Measurements from ENCODE around the gene CLEC4C. TPM values are rescaled to one million over a fixed set of nuclear protein-coding genes. Genes with fewer than 3 reads are reported as not detected.
"Not testable (repeated sequence)": the region's sequence is repeated elsewhere in the genome, so short reads cannot be mapped to it uniquely, and the experiment has no call there.

The CLEC4C gene
- total and polyA plus RNA-seq, 2 of the 4 experiments (the other 2 are of a cell fraction) = not detected

GRCh38 chr12:7730984-7731383 is 16.2 kb downstream of the CLEC4C start:
- H2BK120ac ChIP-seq (ENCODE audit: low read depth, low read length); dilution Hi-C loops (cut with HindIII; ENCODE audit: low sequenced_read_pairs, unreplicated experiment); H3K4me1 ChIP-seq (ENCODE audit: control insufficient read depth, insufficient read depth, low read length); H4K5ac ChIP-seq (ENCODE audit: low read depth, low read length); ATAC-seq (ENCODE audit: low read depth); H3K27ac ChIP-seq (ENCODE audit: insufficient read depth, low read length); CTCF ChIA-PET; H3K14ac ChIP-seq (replicated peaks; ENCODE audit: low read depth, low read length); DNase-seq; H3K79me1 ChIP-seq (ENCODE audit: low read depth in 1 of 2, low read length in 2 of 2); H3K23ac ChIP-seq (ENCODE audit: low read depth, low read length); H3K36me3 ChIP-seq (ENCODE audit: control insufficient read depth, insufficient read depth, low read length); BruUV-seq (replicated peaks); H4K20me1 ChIP-seq (ENCODE audit: insufficient read depth, low read length); in situ Hi-C loops (cut with MboI; ENCODE audit: low sequenced_read_pairs); H3K56ac ChIP-seq (ENCODE audit: extremely low read depth, insufficient read depth, low read length); POLR2A ChIA-PET (ENCODE audit: unreplicated experiment); H2BK5ac ChIP-seq (ENCODE audit: low read depth, low read length, poor library complexity, severe bottlenecking); H4K8ac ChIP-seq (ENCODE audit: low read depth in 2 of 2, low read length in 2 of 2); H3K9me3 ChIP-seq (ENCODE audit: control insufficient read depth, insufficient read depth, low read length); H2AFZ ChIP-seq (replicated peaks; ENCODE audit: low read length, poor library complexity); H3K18ac ChIP-seq (ENCODE audit: low read depth, low read length); H3K9ac ChIP-seq (ENCODE audit: low read depth, low read length); H2BK15ac ChIP-seq (ENCODE audit: low read depth, low read length); H3K27me3 ChIP-seq (ENCODE audit: control insufficient read depth, insufficient read depth, low read length); H3K4me3 ChIP-seq (ENCODE audit: insufficient read depth, low read depth, low read length); H2BK20ac ChIP-seq (ENCODE audit: low read depth, low read length); H3K4me2 ChIP-seq (ENCODE audit: low read depth, low read length); H2AK5ac ChIP-seq (ENCODE audit: low read depth, low read length); H2AK9ac ChIP-seq (replicated peaks; ENCODE audit: low read depth, low read length, poor library complexity); H3K9me1 ChIP-seq (ENCODE audit: insufficient read depth, low read length); H3K4ac ChIP-seq (ENCODE audit: low read depth, low read length); intact Hi-C loops (cut with micrococcal nuclease); H4K91ac ChIP-seq (ENCODE audit: insufficient read depth, low read depth, low read length): not testable (repeated sequence)

All from IMR-90 (cell line).